Endothelial cell of umbilical vein (primary cell): ENCODE results near the gene MTR. TPM values are rescaled to one million over a fixed set of nuclear protein-coding genes. Genes with fewer than 3 reads are reported as not detected.

Experiments
- BruUV-seq: library from RNA; stranded (reverse); fragments of 400-500 nt; replicated peaks from 2 replicates; lab custom pipeline; 2021; lab: Mats Ljungman, UMichigan
- CTCF ChIA-PET: fragments of 300-600, 350-600 bp; sonication (Branson Sonifier 250); formaldehyde crosslinking; loops from one replicate; lab custom pipeline; 2021; ENCODE audit warnings: antibody characterized with exemption, inconsistent platforms; lab: Charles Lee
- POLR2A ChIA-PET: fragments of 300-600, 350-600 bp; sonication (Branson Sonifier 250); formaldehyde crosslinking; loops from one replicate; lab custom pipeline; 2021; ENCODE audit warnings: antibody characterized with exemption, inconsistent platforms; lab: Charles Lee
- DNase-seq: peaks from one replicate; pipeline ENCODE4 v3.0.0-alpha.2; 2011; ENCODE audit warnings: low read depth, low spot score
- FAIRE-seq: peaks from 2 replicates; lab custom pipeline; 2011; peaks lifted over from hg19 to GRCh38; lab: Jason Lieb, UNC
- H2AFZ ChIP-seq: 2 replicates; pipeline ENCODE4 v1.6.0; 2012; ENCODE audit warnings: low read depth, low read length, control low read depth, inconsistent platforms
- H3K27ac ChIP-seq: 2 replicates; pipeline ENCODE4 v1.5.1; 2011; ENCODE audit warnings: low read depth, mild to moderate bottlenecking, control low read depth, low read length, moderate library complexity; ENCODE audit not compliant: insufficient read depth
- H3K27me3 ChIP-seq, 2 experiments: 2 replicates each; pipeline versions ENCODE4 v1.6.0 to v1.6.1; 2011; ENCODE audit warnings: low read length in 2 of 2, mixed read lengths in 1 of 2; ENCODE audit not compliant: control insufficient read depth in 2 of 2, insufficient read depth in 2 of 2
- H3K36me3 ChIP-seq, 2 experiments: 2 replicates in 1 of 2; 3 replicates in 1 of 2; pipeline ENCODE4 v1.5.1; 2011; ENCODE audit warnings: low read length in 2 of 2, mild to moderate bottlenecking in 1 of 2, moderate library complexity in 1 of 2; ENCODE audit not compliant: control insufficient read depth in 2 of 2, insufficient read depth in 2 of 2; ENCODE audit errors: extremely low read depth in 1 of 2
- H3K4me1 ChIP-seq: 3 replicates; pipeline ENCODE4 v1.5.1; 2011; ENCODE audit warnings: mild to moderate bottlenecking, low read length; ENCODE audit not compliant: control insufficient read depth, insufficient read depth; ENCODE audit errors: extremely low read depth
- H3K4me2 ChIP-seq: 2 replicates; pipeline ENCODE4 v1.6.1; 2011; ENCODE audit warnings: low read length, control low read depth, mixed read lengths; ENCODE audit not compliant: insufficient read depth
- H3K4me3 ChIP-seq, 3 experiments: fragments of 200-600 bp in 1 of 3; sonication (generic), shearing (Covaris generic) in 1 of 3; replicated peaks in 1 of 3; 2 replicates each; pipeline ENCODE4 v1.5.1; 2011 to 2016; ENCODE audit warnings: control low read depth in 3 of 3, low read length in 3 of 3, mild to moderate bottlenecking in 2 of 3, inconsistent platforms in 1 of 3, low read depth in 1 of 3, moderate library complexity in 1 of 3; ENCODE audit not compliant: insufficient read depth in 1 of 3
- H3K79me2 ChIP-seq: 2 replicates; pipeline ENCODE4 v1.6.0; 2012; ENCODE audit warnings: low read length, inconsistent platforms; ENCODE audit not compliant: control insufficient read depth, insufficient read depth
- H3K9ac ChIP-seq: replicated peaks from 2 replicates; pipeline ENCODE3; 2011; ENCODE audit warnings: low read length, control low read depth; ENCODE audit not compliant: insufficient read depth; ENCODE audit errors: extremely low read depth
- H3K9me1 ChIP-seq: replicated peaks from 3 replicates; pipeline ENCODE4 v1.6.0; 2011; ENCODE audit warnings: mild to moderate bottlenecking, low read length; ENCODE audit not compliant: control insufficient read depth, insufficient read depth; ENCODE audit errors: extremely low read depth
- H3K9me3 ChIP-seq: replicated peaks from 2 replicates; pipeline ENCODE4 v1.5.1; 2012; ENCODE audit warnings: low read length, inconsistent platforms; ENCODE audit not compliant: control insufficient read depth, insufficient read depth
- H4K20me1 ChIP-seq: replicated peaks from 2 replicates; pipeline ENCODE3; 2011; ENCODE audit warnings: mild to moderate bottlenecking, low read length; ENCODE audit not compliant: control insufficient read depth, insufficient read depth; ENCODE audit errors: extremely low read depth
- CTCF ChIP-seq, 2 donors: IDR thresholded peaks; 1 replicate in 1 of 2; 2 replicates in 1 of 2; pipeline ENCODE4 v1.5.1; 2011; ENCODE audit warnings: low read length in 2 of 2, mild to moderate bottlenecking in 2 of 2, moderate library complexity in 2 of 2, control low read depth in 1 of 2, inconsistent platforms in 1 of 2, low read depth in 1 of 2; ENCODE audit not compliant: insufficient read depth in 1 of 2; ENCODE audit errors: extremely low read depth in 1 of 2
- EZH2 ChIP-seq: IDR thresholded peaks from 2 replicates; pipeline ENCODE4 v1.6.1; 2012; ENCODE audit warnings: borderline replicate concordance, low read depth, mild to moderate bottlenecking, moderate library complexity, low read length, inconsistent platforms; ENCODE audit not compliant: severe bottlenecking
- FOS ChIP-seq: IDR thresholded peaks from 2 replicates; pipeline ENCODE4 v1.6.1; 2011; ENCODE audit warnings: mild to moderate bottlenecking, low read length, moderate library complexity, borderline replicate concordance; ENCODE audit not compliant: insufficient read depth
- GATA2 ChIP-seq: IDR thresholded peaks from 2 replicates; pipeline ENCODE4 v1.7.0; 2011; ENCODE audit warnings: low read depth, mild to moderate bottlenecking, moderate library complexity, mixed read lengths, low read length; ENCODE audit not compliant: insufficient read length, insufficient read depth
- JUN ChIP-seq: IDR thresholded peaks from 2 replicates; pipeline ENCODE4 v1.6.1; 2011; ENCODE audit warnings: borderline replicate concordance, low read depth; ENCODE audit not compliant: insufficient read length, insufficient read depth
- MYC ChIP-seq: IDR thresholded peaks from one replicate; pipeline ENCODE4 v1.6.1; 2011; ENCODE audit warnings: mild to moderate bottlenecking, low read depth, low read length
- POLR2A ChIP-seq: IDR thresholded peaks from 2 replicates; pipeline ENCODE4 v1.6.1; 2012; ENCODE audit warnings: low read depth, mild to moderate bottlenecking, control low read depth, low read length
- POLR2AphosphoS5 ChIP-seq: IDR thresholded peaks from 2 replicates; pipeline ENCODE4 v1.6.1; 2012; ENCODE audit warnings: low read depth, mild to moderate bottlenecking, control low read depth, low read length, moderate library complexity; ENCODE audit not compliant: insufficient read depth
- dilution Hi-C: fragments of 300-500 bp; cut with MboI; formaldehyde crosslinking; loops from one replicate; pipeline ENCODE4 v1.15.0; 2019; ENCODE audit warnings: low sequenced_read_pairs; ENCODE audit not compliant: extremely low pct_ligation_motif_present
- intact Hi-C: fragments of 100-400 bp; cut with micrococcal nuclease; formaldehyde crosslinking; loops from one replicate; pipeline ENCODE4 v1.10.0; 2022
- polyA plus RNA-seq, 4 experiments: library from polyadenylated mRNA; depleted of rRNA in 3 of 4; stranded (reverse) in 3 of 4; unstranded in 1 of 4; fragments of >200 nt; gene quantifications; 2 replicates each; pipeline versions ENCODE4 v1.2.1 to v1.2.3, GENCODE V29; 2011 to 2012; ENCODE audit warnings: missing spikeins in 1 of 4
- total RNA-seq: library from RNA; stranded (reverse); gene quantifications from 2 replicates; pipeline ENCODE4 v1.2.3, GENCODE V29; 2021
- TF ChIP-seq, protein P1 (sequence below): IDR thresholded peaks from 2 replicates; pipeline ENCODE4 v1.6.1; 2011; ENCODE audit not compliant: insufficient read depth, insufficient read length

The MTR gene
- total and polyA plus RNA-seq, 2 donors (not counting 3 experiments of a cell fraction or from before 2014, with no cell fraction given), result 6.7 to 45.2 TPM

- H3K4me3 ChIP-seq, result no peak overlapping the region
- ChIA-PET POLR2A (no interaction called here), CTCF (interaction anchor here (0.5 to 4.4 kb wide), 2 partner anchors 9 to 17 kb away, joined by 3 to 28 read pairs; no protein-coding TSS in a partner anchor)
- FAIRE-seq (no peak), DNase-seq (no peak)
- no peaks in the 10 kb centered on the region for H3K27me3 ChIP-seq
- no peak overlapping the region for H3K9ac ChIP-seq
- TF ChIP-seq, protein P1, sequence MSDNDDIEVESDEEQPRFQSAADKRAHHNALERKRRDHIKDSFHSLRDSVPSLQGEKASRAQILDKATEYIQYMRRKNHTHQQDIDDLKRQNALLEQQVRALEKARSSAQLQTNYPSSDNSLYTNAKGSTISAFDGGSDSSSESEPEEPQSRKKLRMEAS, result no peak
- TF ChIP-seq GATA2, result no peak
- TF ChIP-seq EZH2, result no peak
- TF ChIP-seq POLR2A, result no peak
- no peak for TF ChIP-seq POLR2AphosphoS5
- no peak for TF ChIP-seq CTCF (IDR thresholded peaks at IDR 0.05; ENCODE audit: extremely low read depth in 1 of 2, insufficient read depth in 1 of 2, low read depth in 1 of 2, low read length in 2 of 2)
- no peak for TF ChIP-seq MYC
- TF ChIP-seq JUN, result no peak
- TF ChIP-seq FOS, result no peak
- H3K9me1 ChIP-seq, result no peaks in the 10 kb centered on the region
- intact Hi-C loops, result no loop called here
- no TSS peak for BruUV-seq
- no peaks in the 10 kb centered on the region for H3K4me1 ChIP-seq
- H2AFZ ChIP-seq, result no peak overlapping the region
- no peaks in the 10 kb centered on the region for H3K36me3 ChIP-seq
- no peaks in the 10 kb centered on the region for H4K20me1 ChIP-seq
- no peak overlapping the region for H3K4me2 ChIP-seq
- H3K79me2 ChIP-seq, result no peaks in the 10 kb centered on the region
- dilution Hi-C loops, result no loop called here
- no peaks in the 10 kb centered on the region for H3K9me3 ChIP-seq
- no peak overlapping the region for H3K27ac ChIP-seq
Observed at GRCh38 chr1:236750928-236751327, 44.2 kb upstream of the MTR start.
